GM18519 (cell line): ENCODE measurements around the gene HORMAD2.

Source experiments
- ATAC-seq: cut with Tn5 transposase; IDR thresholded peaks from one replicate; pipeline ENCODE4 v1.9.1; 2021; ENCODE audit warnings: mild to moderate bottlenecking, moderate library complexity; ENCODE audit not compliant: unreplicated experiment, low FRiP score

The HORMAD2 gene

GRCh38 chr22:30079952-30080533, at the start of gene HORMAD2:
HORMAD2 (plus strand) TSS chr22:30080464; CDS start chr22:30093953, 13,489 bp downstream.
- no peak for ATAC-seq

DNA sequence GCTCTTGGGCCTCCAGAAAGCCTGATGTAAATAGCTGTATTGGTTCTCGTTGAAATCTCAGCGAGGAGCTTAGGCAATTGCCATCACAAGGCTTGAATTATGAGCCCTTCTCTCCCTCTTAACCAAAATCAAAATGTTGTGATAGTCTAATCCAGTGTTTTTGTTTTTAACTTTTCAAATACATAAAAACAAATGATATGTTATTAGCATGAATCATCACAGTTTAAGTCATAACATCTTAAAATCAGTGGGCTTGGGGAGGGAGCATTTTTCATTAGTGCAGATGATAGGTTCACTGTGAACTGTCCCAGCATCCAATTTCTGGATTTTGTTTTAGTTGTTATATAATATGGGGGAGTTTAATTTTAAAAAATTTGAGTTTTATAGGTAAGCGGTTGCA, 48.9 kb upstream of the HORMAD2 start:
- ATAC-seq = no peak

- no peak for ATAC-seq
These were observed 48.4 kb upstream of the HORMAD2 start for GRCh38 chr22:30031764-30032455.

GRCh38 chr22:30033137-30033536, 47.1 kb upstream of the HORMAD2 start:
- no peak for ATAC-seq

DNA sequence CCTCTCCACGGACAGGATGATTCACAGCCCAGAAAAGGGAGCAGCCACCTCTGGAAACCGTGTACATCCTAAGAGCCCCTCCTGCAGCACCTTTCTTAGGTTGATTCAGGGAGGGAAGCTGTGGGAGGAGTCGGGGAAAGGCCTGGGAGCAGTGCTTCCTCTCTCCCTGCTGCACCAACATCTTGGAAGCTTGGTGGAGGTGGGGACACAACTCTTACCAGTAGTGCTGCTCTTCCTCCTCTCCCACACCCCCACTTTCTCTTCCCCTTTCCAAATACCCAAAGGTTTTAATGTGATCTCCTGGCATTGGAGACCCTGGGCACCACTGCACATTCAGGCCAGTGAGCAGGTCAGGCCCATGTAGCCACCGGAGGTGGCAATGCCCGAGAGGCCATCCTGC, 46.4 kb upstream of the HORMAD2 start:
- ATAC-seq = no peak

- ATAC-seq = no peak
These were observed 43.6 kb upstream of the HORMAD2 start for GRCh38 chr22:30036656-30037055.

DNA sequence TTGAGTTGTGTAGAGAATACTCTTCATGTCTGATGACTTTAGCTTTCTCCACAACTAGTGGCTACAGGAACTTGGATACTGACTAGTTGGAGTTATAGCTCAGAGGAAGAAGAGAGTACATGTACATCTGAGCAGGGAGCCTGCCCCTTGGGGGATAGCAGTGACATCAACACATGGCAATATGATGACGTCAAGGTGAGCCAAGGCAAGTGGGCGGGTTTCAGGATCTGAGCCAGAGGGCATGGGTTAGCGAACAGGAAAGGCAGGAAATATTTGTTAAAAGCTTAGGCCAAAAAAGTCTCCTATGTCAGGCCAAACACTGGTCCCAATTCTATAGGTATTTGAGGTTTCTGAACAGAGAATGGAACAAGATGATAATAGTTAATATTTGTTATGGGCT, 42.0 kb upstream of the HORMAD2 start:
- no peak for ATAC-seq

DNA sequence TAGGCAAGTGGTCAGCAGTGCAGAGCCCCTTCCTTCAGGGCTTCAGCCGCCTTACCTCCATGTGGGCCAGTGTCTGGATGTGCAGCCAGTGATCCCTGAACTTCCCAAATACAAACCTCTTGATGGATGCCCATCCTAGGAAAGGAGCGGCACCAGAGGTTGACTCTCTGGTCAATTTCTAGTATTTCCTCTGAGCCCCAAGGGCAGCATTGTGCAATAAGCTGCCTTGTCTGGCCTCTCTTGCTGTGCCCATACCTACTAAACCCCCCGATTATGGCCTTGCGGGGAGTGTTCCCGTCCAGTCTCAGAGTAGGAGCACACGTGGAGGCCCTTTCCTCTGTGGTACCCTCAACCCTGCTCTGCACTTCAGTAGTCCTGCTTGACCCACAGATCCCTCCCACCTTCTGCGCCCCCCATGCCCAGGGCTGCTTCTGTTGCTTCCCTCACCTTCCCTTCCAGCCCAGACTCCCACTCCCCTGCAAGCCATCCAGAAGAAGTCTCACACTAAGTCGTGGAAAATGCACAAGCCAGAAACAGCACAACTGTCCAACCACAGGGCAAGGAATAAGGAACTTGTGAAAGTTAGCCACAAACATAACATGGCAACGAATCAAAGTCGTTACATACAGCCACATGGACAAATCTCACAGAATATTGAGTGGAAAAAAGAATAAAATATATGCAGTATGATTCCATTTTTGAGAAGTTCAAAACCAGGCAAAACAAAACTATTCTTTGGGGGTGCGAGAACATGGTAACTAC, 39.6 kb upstream of the HORMAD2 start:
- no peak for ATAC-seq

DNA sequence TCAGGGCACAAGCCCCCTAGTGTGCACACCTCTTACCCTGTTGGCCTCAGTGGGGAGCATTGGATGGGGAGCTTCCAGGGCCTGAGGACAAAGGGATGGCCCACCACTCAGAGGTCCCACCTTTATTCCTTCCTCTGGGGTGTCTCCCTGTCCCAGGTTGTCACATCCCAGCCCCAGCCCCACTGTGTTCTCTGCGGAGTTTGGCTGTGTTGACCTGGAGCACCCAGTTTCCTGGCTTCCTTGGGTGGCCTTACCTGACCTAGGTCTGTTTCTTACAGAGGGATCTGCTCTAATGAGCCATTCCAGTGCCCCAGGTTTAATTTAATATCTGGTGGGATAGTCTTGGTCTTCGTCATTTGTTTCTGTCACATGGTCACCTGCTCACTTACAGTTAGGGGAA, 38.8 kb upstream of the HORMAD2 start:
- no peak for ATAC-seq

- ATAC-seq = no peak
These were observed 38.4 kb upstream of the HORMAD2 start for GRCh38 chr22:30041881-30042280.

- ATAC-seq = no peak
These were observed 37.1 kb upstream of the HORMAD2 start for GRCh38 chr22:30043161-30043560.

GRCh38 chr22:30044369-30044768, 35.9 kb upstream of the HORMAD2 start:
- ATAC-seq = no peak

GRCh38 chr22:30044881-30045493, 35.3 kb upstream of the HORMAD2 start:
- no peak for ATAC-seq

DNA sequence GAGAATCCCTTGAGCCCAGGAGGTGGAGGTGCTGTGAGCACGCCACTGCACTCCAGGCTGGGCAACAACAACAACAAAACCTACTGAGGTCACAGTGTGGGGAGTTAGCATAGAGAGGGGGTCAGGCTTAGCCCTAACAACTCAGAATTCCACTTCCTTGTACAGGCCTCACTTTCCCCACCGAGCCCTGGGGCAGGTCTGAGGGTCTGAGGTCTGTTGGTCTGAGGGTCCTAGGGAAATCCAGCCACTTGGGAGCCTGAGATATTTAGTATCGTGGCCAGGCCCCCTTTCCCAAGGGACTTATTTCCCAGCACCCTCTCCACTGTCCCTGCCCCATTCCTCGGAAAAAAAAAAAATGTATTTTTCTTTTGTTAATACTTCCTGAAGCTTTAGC, 34.8 kb upstream of the HORMAD2 start:
- no peak for ATAC-seq

DNA sequence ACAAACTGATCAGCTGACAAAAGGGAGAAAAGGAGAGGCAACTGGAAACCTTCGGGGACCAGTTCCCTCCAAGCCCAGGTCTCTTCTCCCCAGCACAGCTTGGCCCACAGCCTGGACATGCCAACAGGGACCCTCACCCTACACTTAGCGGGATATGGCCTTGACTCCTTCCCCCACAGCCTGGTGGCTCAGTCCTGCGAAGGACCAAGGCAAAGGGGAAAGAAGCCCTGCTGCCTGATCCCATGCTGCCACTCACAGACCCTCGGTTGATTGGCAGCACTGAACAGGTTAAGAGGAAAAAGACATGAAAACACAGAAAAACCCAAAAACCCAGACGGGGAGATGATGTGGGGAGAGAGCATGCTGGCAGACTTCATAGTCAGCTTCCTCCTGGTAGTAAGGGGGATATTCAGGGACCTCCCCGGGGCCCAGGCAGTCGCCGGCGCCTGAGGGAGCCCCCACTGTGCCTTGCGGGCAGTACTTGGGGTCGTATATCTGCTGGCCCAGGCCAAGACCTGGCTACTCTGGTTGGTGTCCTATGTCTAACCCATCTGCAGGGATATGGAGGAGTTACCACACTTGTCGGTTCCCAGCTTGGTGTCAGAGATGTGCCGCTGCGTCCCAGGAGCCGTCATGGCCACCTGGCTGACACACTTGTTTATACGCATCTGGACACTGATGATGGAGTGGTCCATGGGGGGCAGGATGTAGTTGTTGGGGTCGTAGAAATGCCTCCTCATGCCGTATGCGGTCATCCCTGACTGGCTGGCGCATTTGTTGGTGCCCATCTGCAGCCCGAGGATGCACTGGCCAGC, 34.2 kb upstream of the HORMAD2 start:
- ATAC-seq = no peak

GRCh38 chr22:30046716-30047363, 33.4 kb upstream of the HORMAD2 start:
- ATAC-seq = no peak

DNA sequence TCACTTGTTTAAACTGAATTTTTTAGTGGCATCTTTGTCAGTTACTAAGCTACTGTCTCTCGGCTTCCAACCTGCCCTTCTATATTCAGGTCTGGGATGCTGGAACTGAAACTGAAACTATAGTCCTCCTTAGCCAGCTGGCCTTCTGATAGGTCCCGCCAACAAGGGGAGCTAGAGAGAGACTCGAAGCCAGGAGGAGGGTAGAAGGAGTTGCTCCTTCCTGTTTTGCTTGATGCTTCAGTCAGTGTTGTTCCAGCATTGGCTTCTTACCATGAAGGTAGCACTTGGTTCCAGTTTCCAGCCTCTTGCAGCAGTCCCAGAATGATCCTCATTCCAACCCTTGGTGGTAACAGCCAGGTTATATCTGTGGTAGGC, 32.9 kb upstream of the HORMAD2 start:
- no peak for ATAC-seq

GRCh38 chr22:30048681-30049080, 31.6 kb upstream of the HORMAD2 start:
- no peak for ATAC-seq

DNA sequence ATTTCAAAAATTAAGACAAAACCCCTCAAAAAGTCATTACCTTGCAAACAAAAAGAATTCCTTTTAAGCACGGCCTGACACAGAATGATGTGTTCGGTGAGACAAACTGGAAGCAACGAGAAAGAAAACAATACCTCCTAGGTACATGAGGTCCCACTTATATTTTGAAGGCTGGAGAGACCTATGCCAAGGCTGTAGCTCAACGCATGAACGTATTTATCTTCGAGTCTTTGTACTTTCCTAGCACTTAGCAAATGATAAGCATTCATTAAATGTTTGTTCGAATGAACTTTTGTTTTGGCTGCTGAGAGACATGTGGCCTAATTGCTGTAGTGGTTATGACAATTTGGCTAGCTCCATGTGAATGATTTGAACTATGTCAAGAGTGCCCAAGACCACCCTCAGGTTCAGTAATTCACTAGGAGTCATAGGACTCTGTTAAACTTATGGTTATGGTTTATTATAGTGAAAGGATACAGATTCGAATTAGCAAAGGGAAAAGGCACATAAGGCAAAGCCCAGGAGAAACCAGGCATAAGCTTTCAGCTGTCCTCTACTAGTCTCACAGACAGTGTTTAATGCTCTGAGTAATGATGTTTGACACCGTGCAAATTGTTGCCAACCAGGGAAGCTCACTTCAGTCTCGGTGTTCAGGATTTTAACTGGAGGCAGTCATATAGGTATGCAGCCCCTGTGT, 26.0 kb upstream of the HORMAD2 start:
- ATAC-seq = no peak

DNA sequence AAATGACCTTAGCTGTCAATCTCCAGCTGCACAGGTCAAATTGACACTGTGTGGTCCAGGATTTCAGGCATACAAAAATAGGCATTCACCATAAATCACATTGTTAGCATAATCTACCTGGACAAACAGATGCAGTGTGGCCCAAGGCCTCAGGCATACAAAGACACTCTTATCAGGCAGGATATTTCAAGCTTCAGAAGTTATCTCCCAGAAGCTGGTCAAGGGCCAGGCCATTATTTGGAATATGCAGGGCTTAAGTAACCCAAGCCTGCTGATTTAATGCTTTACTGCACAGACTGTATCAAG, 25.5 kb upstream of the HORMAD2 start:
- no peak for ATAC-seq
